GM12878 (cell line): ENCODE results near the gene IRF2BPL. TPM values are rescaled to one million over a fixed set of nuclear protein-coding genes. Genes with fewer than 3 reads are reported as not detected.

ENCODE experiments used
- ATAC-seq: fragments of 200-7000 bp; cut with Tn5 transposase; 3 replicates; pipeline ENCODE4 v1.9.1; 2020; ENCODE audit warnings: mild to moderate bottlenecking, moderate library complexity
- BruUV-seq: library from RNA; stranded (reverse); fragments of 400-500 nt; replicated peaks from 2 replicates; lab custom pipeline; 2021; lab: Mats Ljungman, UMichigan
- CTCF ChIA-PET: fragments of 300-600 bp; sonication (Branson Sonifier 250); formaldehyde crosslinking; extraction: SDS; loops from one replicate; lab custom pipeline; 2021; ENCODE audit warnings: inconsistent platforms; lab: Yijun Ruan, JAX
- POLR2A ChIA-PET: fragments of 350-600 bp; formaldehyde crosslinking; extraction: SDS; loops from one replicate; lab custom pipeline; 2021; ENCODE audit warnings: inconsistent platforms; lab: Charles Lee
- RAD21 ChIA-PET: fragments of 300-600 bp; sonication (Branson Sonifier 250); formaldehyde crosslinking; loops from one replicate; lab custom pipeline; 2023; ENCODE audit warnings: antibody characterized with exemption; ENCODE audit not compliant: unreplicated experiment; lab: Charles Lee
- SMC1A ChIA-PET: fragments of 300-600 bp; sonication (Branson Sonifier 250); formaldehyde crosslinking; loops from one replicate; lab custom pipeline; 2023; ENCODE audit not compliant: unreplicated experiment, uncharacterized antibody; lab: Charles Lee
- DNase-seq: peaks from one replicate; pipeline ENCODE4 v3.0.0-alpha.2; 2011; ENCODE audit warnings: low read depth, low spot score
- FAIRE-seq: peaks from 3 replicates; lab custom pipeline; 2011; peaks lifted over from hg19 to GRCh38; lab: Jason Lieb, UNC
- H2AFZ ChIP-seq: 2 replicates; pipeline ENCODE4 v1.6.0; 2011; ENCODE audit warnings: low read depth, low read length, control low read depth; ENCODE audit not compliant: control insufficient read depth
- H3K27ac ChIP-seq: 2 replicates; pipeline ENCODE4 v1.5.1; 2011; ENCODE audit warnings: control low read depth; ENCODE audit not compliant: control insufficient read depth, insufficient read depth
- H3K27me3 ChIP-seq, 2 experiments: replicated peaks in 1 of 2; 2 replicates each; pipeline versions ENCODE4 v1.6.0 to v1.6.1; 2011; ENCODE audit warnings: low read length in 1 of 2; ENCODE audit not compliant: control insufficient read depth in 2 of 2, insufficient read depth in 2 of 2
- H3K36me3 ChIP-seq, 2 experiments: 2 replicates each; pipeline ENCODE4 v1.5.1; 2011; ENCODE audit warnings: low read length in 1 of 2; ENCODE audit not compliant: control insufficient read depth in 2 of 2, insufficient read depth in 2 of 2
- H3K4me1 ChIP-seq: 2 replicates; pipeline ENCODE4 v1.6.1; 2011; ENCODE audit warnings: mild to moderate bottlenecking, low read length, moderate library complexity, mixed read lengths; ENCODE audit not compliant: control insufficient read depth, insufficient read depth
- H3K4me2 ChIP-seq: 2 replicates; pipeline ENCODE4 v1.6.0; 2011; ENCODE audit warnings: control low read depth; ENCODE audit not compliant: control insufficient read depth, insufficient read depth
- H3K4me3 ChIP-seq: fragments of 200-600 bp; sonication (generic); 2 replicates; pipeline ENCODE4 v1.5.1; 2016
- H3K79me2 ChIP-seq: 2 replicates; pipeline ENCODE4 v1.6.0; 2011; ENCODE audit warnings: low read length; ENCODE audit not compliant: control insufficient read depth, insufficient read depth
- H3K9ac ChIP-seq: 2 replicates; pipeline ENCODE4 v1.8.0; 2011; ENCODE audit warnings: low read length, control low read depth, mixed read lengths; ENCODE audit not compliant: control insufficient read depth, insufficient read depth
- H3K9me3 ChIP-seq: replicated peaks from 3 replicates; pipeline ENCODE4 v1.5.1; 2011; ENCODE audit warnings: mild to moderate bottlenecking, low read length; ENCODE audit not compliant: control insufficient read depth, insufficient read depth
- H4K20me1 ChIP-seq: 2 replicates; pipeline ENCODE4 v1.6.0; 2011; ENCODE audit not compliant: control insufficient read depth, insufficient read depth
- E4F1 ChIP-seq: fragments of 450-650 bp; IDR thresholded peaks from 2 replicates; pipeline ENCODE4 v1.6.1; 2018; ENCODE audit warnings: borderline replicate concordance, mild to moderate bottlenecking; ENCODE audit not compliant: partially characterized antibody
- JUNB ChIP-seq: IDR thresholded peaks from 2 replicates; pipeline ENCODE4 v1.6.1; 2016; ENCODE audit warnings: antibody characterized with exemption, mild to moderate bottlenecking
- MTA3 ChIP-seq: IDR thresholded peaks from 2 replicates; pipeline ENCODE4 v1.6.1; 2012; ENCODE audit warnings: low read length, inconsistent platforms, borderline replicate concordance
- RB1 ChIP-seq: fragments of 450-650 bp; formaldehyde crosslinking; IDR thresholded peaks from 2 replicates; pipeline ENCODE4 v1.6.1; 2017; ENCODE audit warnings: mild to moderate bottlenecking, borderline replicate concordance
- SUPT20H ChIP-seq: IDR thresholded peaks from 2 replicates; pipeline ENCODE4 v1.6.1; 2011; ENCODE audit warnings: low read depth, mild to moderate bottlenecking, low read length, moderate library complexity, borderline replicate concordance; ENCODE audit not compliant: control insufficient read depth
- TARDBP ChIP-seq: IDR thresholded peaks from 2 replicates; pipeline ENCODE4 v1.6.1; 2016; ENCODE audit warnings: borderline replicate concordance
- WGBS: methylation state at CpG from one replicate; pipeline ENCODE4 v1.1.6; 2016; ENCODE audit warnings: low lambda C conversion rate; ENCODE audit not compliant: insufficient replicate concordance, insufficient coverage; ENCODE audit errors: missing lambda C conversion rate; 5-methylcytosine and 5-hydroxymethylcytosine counted together
- in situ Hi-C: fragments of 300-500 bp; cut with MboI; formaldehyde crosslinking; loops from 9 replicates; pipeline ENCODE4 v1.14.3; 2018; ENCODE audit warnings: mixed read lengths
- intact Hi-C: fragments of 100-400 bp; cut with micrococcal nuclease; formaldehyde crosslinking; loops from one replicate; pipeline ENCODE4 v1.14.2; 2022; ENCODE audit not compliant: unreplicated experiment
- polyA plus RNA-seq, 11 experiments: library from polyadenylated mRNA; depleted of rRNA in 4 of 11; unstranded in 6 of 11; stranded (reverse) in 5 of 11; fragments of >200 nt; fragmentation: Nextera tagmentation in 4 of 11; fragmentation: Illumina TruSeq in 1 of 11; extraction: Ambion mirVana in 4 of 11; extraction: Trizol in 1 of 11; gene quantifications; 1 replicate in 1 of 11; 2 replicates in 10 of 11; pipeline versions ENCODE4 v1.2.1 to v1.2.3, GENCODE V29; 2011 to 2016; ENCODE audit warnings: inconsistent platforms in 2 of 11, missing spikeins in 2 of 11, low read depth in 1 of 11
- total RNA-seq, 4 experiments: library from RNA; depleted of rRNA in 3 of 4; stranded (reverse); fragments of >200 nt in 3 of 4; fragmentation: Illumina TruSeq in 1 of 4; extraction: Trizol in 1 of 4; gene quantifications; 2 replicates each; pipeline versions ENCODE4 v1.2.1 to v1.2.3, GENCODE V29; 2013 to 2021

IRF2BPL gene
- total and polyA plus RNA-seq, 10 of the 15 experiments (the other 5 are each of a cell fraction or from before 2014, with no cell fraction given), result 1.2 to 34.5 (median 3.1) TPM

GRCh38 chr14:77062261-77062660 is 33.8 kb upstream of the IRF2BPL start:
- ChIA-PET POLR2A (interaction anchor here (0.7 kb wide), 1 partner anchor 350 kb away, joined by 3 read pairs; no protein-coding TSS in a partner anchor), RAD21 (interaction anchor here (10.0 to 15.5 kb wide), 2 partner anchors 150 to 187 kb away, joined by 166 to 498 read pairs; no protein-coding TSS in a partner anchor), CTCF (interaction anchor here (1.2 to 16.1 kb wide), 6 partner anchors 8 to 251 kb away, joined by 3 to 848 read pairs (median 60); no protein-coding TSS in a partner anchor), SMC1A (interaction anchor here (0.7 to 5.1 kb wide), 5 partner anchors 9 to 188 kb away, joined by 3 to 68 read pairs (median 5); no protein-coding TSS in a partner anchor)
- DNase-seq (no peak), FAIRE-seq (no peak), ATAC-seq (no peak)
- TF ChIP-seq E4F1, result no peak
- TF ChIP-seq JUNB, result no peak
- TF ChIP-seq MTA3, result no peak
- TF ChIP-seq RB1, result no peak
- TF ChIP-seq SUPT20H, result no peak
- no peak for TF ChIP-seq TARDBP
- Histone ChIP-seq H2AFZ (no peak overlapping the region), H3K4me1 (peaks cover 14% of the 10 kb centered on the region), H3K36me3 (no peaks in the 10 kb centered on the region), H4K20me1 (no peaks in the 10 kb centered on the region), H3K4me2 (no peak overlapping the region), H3K4me3 (no peak overlapping the region), H3K27me3 (no peaks in the 10 kb centered on the region), H3K9me3 (no peaks in the 10 kb centered on the region), H3K27ac (no peak overlapping the region), H3K9ac (no peak overlapping the region), H3K79me2 (no peaks in the 10 kb centered on the region)
- in situ Hi-C loops, result loop anchor here (10.0 kb wide), 3 partner anchors 147 to 347 kb away; no protein-coding TSS in a partner anchor
- no TSS peak for BruUV-seq
- 63% methylated on average over 3 of the region's 3 CpGs for WGBS
- intact Hi-C loops, result no loop called here
